B cell (primary cell): ENCODE data around the gene GPR52. TPM values are rescaled to one million over a fixed set of nuclear protein-coding genes. Genes with fewer than 3 reads are reported as not detected.

Source experiments
- ATAC-seq: fragments of 200-7000 bp; cut with Tn5 transposase; one replicate; pipeline ENCODE4 v1.10.0; 2021; ENCODE audit warnings: low read depth, mild to moderate bottlenecking, moderate number of reproducible peaks, moderate library complexity
- CTCF ChIA-PET: fragments of 350-600 bp; sonication (Branson Sonifier 250); formaldehyde crosslinking; loops from one replicate; lab custom pipeline; 2021; ENCODE audit warnings: antibody characterized with exemption, inconsistent platforms; lab: Charles Lee
- POLR2A ChIA-PET: fragments of 350-600 bp; sonication (Branson Sonifier 250); formaldehyde crosslinking; loops from one replicate; lab custom pipeline; 2021; ENCODE audit warnings: antibody characterized with exemption; lab: Charles Lee
- DNase-seq: peaks from one replicate; pipeline ENCODE4 v3.0.0; 2013
- H2AFZ ChIP-seq: 2 replicates; pipeline ENCODE4 v1.6.1; 2012; ENCODE audit warnings: mild to moderate bottlenecking, low read depth, low read length; ENCODE audit not compliant: insufficient read depth, poor library complexity, severe bottlenecking
- H3K27ac ChIP-seq, 2 donors: 1 replicate in 1 of 2; 2 replicates in 1 of 2; pipeline ENCODE4 v1.5.1; 2012 to 2013; ENCODE audit warnings: low read length in 2 of 2, mild to moderate bottlenecking in 2 of 2, moderate library complexity in 1 of 2
- H3K27me3 ChIP-seq, 4 experiments: fragments of 200-600 bp in 1 of 4; sonication (generic) in 1 of 4; replicated peaks in 1 of 4; 1 replicate in 2 of 4; 2 replicates in 2 of 4; pipeline versions ENCODE4 v1.6.1 to v1.7.0; 2013 to 2016; ENCODE audit warnings: low read length in 3 of 4, mild to moderate bottlenecking in 2 of 4, mixed read lengths in 1 of 4, moderate library complexity in 1 of 4; ENCODE audit not compliant: insufficient read depth in 4 of 4, control insufficient read depth in 3 of 4; ENCODE audit errors: control extremely low read depth in 1 of 4
- H3K36me3 ChIP-seq, 2 experiments: replicated peaks in 1 of 2; 1 replicate in 1 of 2; 2 replicates in 1 of 2; pipeline versions ENCODE4 v1.6.1 to v1.7.1; 2013; ENCODE audit warnings: low read length in 1 of 2; ENCODE audit not compliant: insufficient read depth in 2 of 2, control insufficient read depth in 1 of 2; ENCODE audit errors: control extremely low read depth in 1 of 2, extremely low read depth in 1 of 2
- H3K4me1 ChIP-seq, 2 donors: fragments of 200-600 bp in 1 of 2; sonication (generic) in 1 of 2; 1 replicate in 1 of 2; 2 replicates in 1 of 2; pipeline versions ENCODE4 v1.5.1 to v1.6.1; 2013 to 2017; ENCODE audit warnings: low read length in 2 of 2; ENCODE audit not compliant: control insufficient read depth in 2 of 2, insufficient read depth in 2 of 2
- H3K4me2 ChIP-seq: replicated peaks from 2 replicates; pipeline ENCODE3; 2012; ENCODE audit warnings: mild to moderate bottlenecking, low read depth, low read length; ENCODE audit not compliant: poor library complexity, severe bottlenecking
- H3K4me3 ChIP-seq, 5 experiments: fragments of 200-600 bp in 1 of 5; sonication (generic) in 1 of 5; 1 replicate in 3 of 5; 2 replicates in 2 of 5; pipeline versions ENCODE4 v1.5.1 to v1.7.0; 2011 to 2016; ENCODE audit warnings: low read length in 4 of 5, mild to moderate bottlenecking in 4 of 5, low read depth in 2 of 5, control low read depth in 1 of 5, moderate library complexity in 1 of 5; ENCODE audit not compliant: insufficient read depth in 1 of 5; ENCODE audit errors: control extremely low read depth in 1 of 5, extremely low read depth in 1 of 5
- H3K79me2 ChIP-seq: fragments of 200-600 bp; sonication (generic); one replicate; pipeline ENCODE4 v1.6.0; 2016; ENCODE audit warnings: low read length; ENCODE audit not compliant: control insufficient read depth, insufficient read depth
- H3K9ac ChIP-seq: fragments of 200-600 bp; sonication (generic); 2 replicates; pipeline ENCODE4 v1.6.1; 2017; ENCODE audit warnings: mild to moderate bottlenecking, low read length, moderate library complexity
- H3K9me3 ChIP-seq, 3 donors: one replicate each; pipeline versions ENCODE4 v1.6.1 to v1.7.1; 2013; ENCODE audit warnings: low read length in 2 of 3; ENCODE audit not compliant: control insufficient read depth in 2 of 3, insufficient read depth in 1 of 3; ENCODE audit errors: control extremely low read depth in 1 of 3
- H4K20me1 ChIP-seq: 2 replicates; pipeline ENCODE4 v1.6.0; 2012; ENCODE audit warnings: mild to moderate bottlenecking, low read length; ENCODE audit not compliant: insufficient read depth, control insufficient read depth, poor library complexity, severe bottlenecking
- H3K27ac Mint-ChIP-seq: one replicate; pipeline ENCODE4 v1.8.0; 2021; ENCODE audit warnings: mixed read lengths
- H3K27me3 Mint-ChIP-seq: one replicate; pipeline ENCODE4 v1.8.0; 2021; ENCODE audit warnings: mixed read lengths
- H3K4me1 Mint-ChIP-seq: one replicate; pipeline ENCODE4 v1.8.0; 2021; ENCODE audit warnings: mixed read lengths
- H3K4me3 Mint-ChIP-seq: one replicate; pipeline ENCODE4 v1.8.0; 2021; ENCODE audit warnings: mixed read lengths
- H3K9me3 Mint-ChIP-seq: one replicate; pipeline ENCODE4 v1.8.0; 2022; ENCODE audit warnings: mixed read lengths; ENCODE audit not compliant: insufficient read depth
- CTCF ChIP-seq: fragments of 200-600 bp; IDR thresholded peaks from one replicate; pipeline ENCODE4 v1.8.0; 2022; ENCODE audit warnings: antibody characterized with exemption, mild to moderate bottlenecking
- EZH2 ChIP-seq: IDR thresholded peaks from 2 replicates; pipeline ENCODE4 v1.6.1; 2012; ENCODE audit warnings: borderline replicate concordance, low read depth, mild to moderate bottlenecking, moderate library complexity, low read length; ENCODE audit not compliant: insufficient read depth, poor library complexity, severe bottlenecking
- WGBS: methylation state at CpG from one replicate; pipeline ENCODE4 v1.1.5; 2013; ENCODE audit warnings: missing lambda C conversion rate; ENCODE audit not compliant: insufficient coverage; 5-methylcytosine and 5-hydroxymethylcytosine counted together
- intact Hi-C: fragments of 100-400 bp; cut with micrococcal nuclease; formaldehyde crosslinking; loops from one replicate; pipeline ENCODE4 v1.10.0; 2022
- polyA plus RNA-seq: library from polyadenylated mRNA; depleted of rRNA; stranded (reverse); fragments of >200 nt; gene quantifications from 2 replicates; pipeline ENCODE4 v1.2.3, GENCODE V29; 2012
- total RNA-seq, 2 donors: library from RNA; stranded (reverse); fragments of 120-200 nt in 1 of 2; gene quantifications; 1 replicate in 1 of 2; 2 replicates in 1 of 2; pipeline versions ENCODE4 v1.2.3 to v1.2.4, GENCODE V29; 2013 to 2022

Gene GPR52
- total and polyA plus RNA-seq, 2 donors (not counting 1 experiment from before 2014, with no cell fraction given): 0.57 to 12.1 TPM

- H3K27me3 Mint-ChIP-seq: no peaks in the 10 kb centered on the region
- Histone ChIP-seq H3K36me3 (no peaks in the 10 kb centered on the region), H3K4me2 (no peak overlapping the region), H4K20me1 (peaks cover 6% of the 10 kb centered on the region), H3K4me3 (no peak overlapping the region), H3K27me3 (no peaks in the 10 kb centered on the region), H3K27ac (no peak overlapping the region), H2AFZ (no peak overlapping the region), H3K9me3 (peaks cover 0 to 4% (median 2%) of the 10 kb centered on the region in 3 donors), H3K9ac (no peak overlapping the region), H3K4me1 (peaks cover 4% of the 10 kb centered on the region in 2 donors), H3K79me2 (peaks cover 13% of the 10 kb centered on the region)
- H3K9me3 Mint-ChIP-seq: peaks cover 6% of the 10 kb centered on the region
- TF ChIP-seq CTCF (no peak), EZH2 (no peak)
- intact Hi-C loops: no loop called here
- ChIA-PET POLR2A (no interaction called here), CTCF (no interaction called here)
- no peak overlapping the region for H3K4me3 Mint-ChIP-seq
- peaks cover 50% of the 10 kb centered on the region for H3K4me1 Mint-ChIP-seq
- ATAC-seq (no peak), DNase-seq (no peak)
- H3K27ac Mint-ChIP-seq: no peak overlapping the region
- WGBS: no CpG with 5 or more reads among the region's 2 CpGs
Measured at GRCh38 chr1:174415506-174415905, 32.3 kb upstream of the GPR52 start.

- no CpG with 5 or more reads among the region's 2 CpGs for WGBS
Measured at GRCh38 chr1:174417921-174418320, 29.8 kb upstream of the GPR52 start.

More at GRCh38 chr1:174417921-174418320, 29.8 kb upstream of the GPR52 start:
- H3K9me3 ChIP-seq: no peaks in the 10 kb centered on the region
- H2AFZ ChIP-seq: no peak overlapping the region
- TF ChIP-seq CTCF (no peak), EZH2 (no peak)
- H3K27ac Mint-ChIP-seq: no peak overlapping the region
- peaks cover 7% of the 10 kb centered on the region for H3K79me2 ChIP-seq
- DNase-seq (no peak), ATAC-seq (no peak)
- H3K4me3 Mint-ChIP-seq: no peak overlapping the region
- no peaks in the 10 kb centered on the region for H3K27me3 Mint-ChIP-seq
- H3K4me1 ChIP-seq: peaks cover 4% of the 10 kb centered on the region in 2 donors
- H3K27me3 ChIP-seq: no peaks in the 10 kb centered on the region
- ChIA-PET POLR2A (no interaction called here), CTCF (no interaction called here)
- H3K9me3 Mint-ChIP-seq: no peaks in the 10 kb centered on the region
- no peak overlapping the region for H3K4me2 ChIP-seq
- H3K9ac ChIP-seq: no peak overlapping the region
- no peak overlapping the region for H3K27ac ChIP-seq
- peaks cover 39% of the 10 kb centered on the region for H3K4me1 Mint-ChIP-seq
- H3K36me3 ChIP-seq: no peaks in the 10 kb centered on the region
- no peaks in the 10 kb centered on the region for H4K20me1 ChIP-seq
- intact Hi-C loops: no loop called here
- no peak overlapping the region for H3K4me3 ChIP-seq
